Activated CD4-positive, alpha-beta T cell treated with anti-CD3 and anti-CD28 coated beads, Interleukin-2, amount 50 U/mL, for 16 hours (primary cell): Measurements from ENCODE around the gene PPARG.

Experiments used
- DNase-seq: peaks from one replicate; pipeline ENCODE4 v3.0.0-alpha.2; 2020

Gene PPARG

GRCh38 chr3:12420393-12420792 lies 131.5 kb downstream of the PPARG start:
- DNase-seq: no peak

- DNase-seq: no peak
Measured at GRCh38 chr3:12421132-12421531, 132.3 kb downstream of the PPARG start.

- no peak for DNase-seq
Measured at GRCh38 chr3:12423131-12423530, 134.3 kb downstream of the PPARG start.

- DNase-seq: peak; percentile 63
Measured at GRCh38 chr3:12423918-12424630, 135.2 kb downstream of the PPARG start.

GRCh38 chr3:12424635-12425319 lies 135.9 kb downstream of the PPARG start:
- no peak for DNase-seq

- peak; percentile 23 for DNase-seq
Measured at GRCh38 chr3:12425850-12426579, 137.1 kb downstream of the PPARG start.

- DNase-seq: no peak
Measured at GRCh38 chr3:12427551-12427950, 138.7 kb downstream of the PPARG start.

GRCh38 chr3:12428126-12428525 lies 139.3 kb downstream of the PPARG start:
- DNase-seq: no peak

- DNase-seq: no peak
Measured at GRCh38 chr3:12430086-12430485, 141.2 kb downstream of the PPARG start.

GRCh38 chr3:12433823-12434222 lies 145.0 kb downstream of the PPARG start:
- DNase-seq: no peak

GRCh38 chr3:12436514-12437220 lies 147.8 kb downstream of the PPARG start:
- no peak for DNase-seq

- DNase-seq: no peak
Measured at GRCh38 chr3:12437221-12437605, 148.3 kb downstream of the PPARG start.

- no peak for DNase-seq
Measured at GRCh38 chr3:12437861-12438260, 149.0 kb downstream of the PPARG start.

GRCh38 chr3:12438318-12438717 lies 149.4 kb downstream of the PPARG start:
- no peak for DNase-seq

GRCh38 chr3:12439161-12439940 lies 150.5 kb downstream of the PPARG start:
- no peak for DNase-seq

GRCh38 chr3:12440927-12441714 lies 152.3 kb downstream of the PPARG start:
- DNase-seq: no peak

- no peak for DNase-seq
Measured at GRCh38 chr3:12442654-12443501, 154.0 kb downstream of the PPARG start.

GRCh38 chr3:12443781-12444522 lies 155.1 kb downstream of the PPARG start:
- no peak for DNase-seq

- no peak for DNase-seq
Measured at GRCh38 chr3:12444582-12445471, 156.0 kb downstream of the PPARG start.
